Smooth muscle cell of trachea (primary cell): ENCODE measurements around the gene VPS9D1. TPM values are rescaled to one million over a fixed set of nuclear protein-coding genes. Genes with fewer than 3 reads are reported as not detected.

ENCODE experiments used
- total RNA-seq: library from RNA; depleted of rRNA; stranded (reverse); fragments of >200 nt; gene quantifications from 2 replicates; pipeline ENCODE4 v1.2.1, GENCODE V29; 2014

The VPS9D1 gene, protein sequence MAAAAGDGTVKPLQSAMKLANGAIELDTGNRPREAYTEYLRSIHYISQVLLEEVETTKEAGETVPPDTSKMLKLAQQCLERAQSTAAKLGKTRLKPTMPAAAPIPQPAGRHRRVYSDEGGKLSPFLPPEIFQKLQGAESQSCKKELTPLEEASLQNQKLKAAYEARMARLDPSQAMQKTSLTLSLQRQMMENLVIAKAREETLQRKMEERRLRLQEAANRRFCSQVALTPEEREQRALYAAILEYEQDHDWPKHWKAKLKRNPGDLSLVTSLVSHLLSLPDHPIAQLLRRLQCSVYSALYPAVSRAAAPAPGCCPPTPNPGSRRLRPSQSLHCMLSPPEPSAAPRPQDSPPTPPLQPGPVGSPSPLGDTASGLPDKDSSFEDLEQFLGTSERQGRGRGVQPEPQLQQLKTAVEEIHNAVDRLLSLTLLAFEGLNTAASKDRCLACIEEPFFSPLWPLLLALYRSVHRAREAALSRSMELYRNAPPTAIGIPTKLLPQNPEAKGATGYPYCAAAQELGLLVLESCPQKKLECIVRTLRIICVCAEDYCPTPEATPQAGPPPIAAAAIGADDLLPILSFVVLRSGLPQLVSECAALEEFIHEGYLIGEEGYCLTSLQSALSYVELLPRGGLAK
- total RNA-seq = 12.8 and 18.2 TPM in 2 replicates

DNA sequence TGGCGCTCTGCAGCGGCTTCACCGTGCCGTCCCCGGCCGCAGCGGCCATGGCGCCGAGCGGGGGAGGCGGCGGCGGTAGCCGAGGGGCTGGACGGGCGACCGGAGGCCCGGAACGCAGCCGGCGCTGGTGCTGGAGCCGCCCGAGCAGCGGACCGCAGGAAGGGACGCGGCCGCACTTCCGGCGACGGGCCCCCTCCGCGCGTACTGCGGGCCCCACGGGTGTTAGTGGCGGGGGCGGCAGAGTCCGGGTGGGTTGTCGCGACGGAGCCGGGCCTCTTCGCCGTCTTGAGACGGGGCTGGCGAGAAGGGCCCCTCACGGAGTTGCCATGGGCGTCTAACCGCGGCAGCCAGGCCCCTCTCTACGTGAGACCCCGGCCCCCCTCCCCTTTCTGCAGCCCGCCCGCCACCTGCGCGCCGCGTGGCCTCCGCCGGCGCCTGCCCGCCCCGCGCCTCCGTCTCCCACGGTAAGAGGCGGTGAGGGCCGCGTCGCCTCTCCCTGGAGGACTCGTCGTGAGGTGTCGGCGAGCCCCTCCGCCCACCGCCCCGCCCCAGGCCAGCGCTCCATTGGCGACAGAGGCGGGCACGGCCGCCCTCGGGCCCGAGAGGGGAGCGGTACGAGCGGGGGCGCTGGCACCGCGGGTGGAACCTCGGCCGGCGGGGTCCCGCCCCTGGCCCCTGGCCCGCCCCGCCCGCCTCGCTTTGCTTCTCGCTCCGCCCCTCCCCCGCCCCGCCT is at the start of gene VPS9D1, which contains the start of gene ZNF276:
TSS of gene VPS9D1 (minus strand) at position 86 of the 733 bp plus-strand sequence. CDS start at position 49, 37 bp downstream.
TSS of gene ZNF276 (plus strand) at position 725 of the 733 bp plus-strand sequence. CDS start 104 bp downstream, outside the sequence.

DNA sequence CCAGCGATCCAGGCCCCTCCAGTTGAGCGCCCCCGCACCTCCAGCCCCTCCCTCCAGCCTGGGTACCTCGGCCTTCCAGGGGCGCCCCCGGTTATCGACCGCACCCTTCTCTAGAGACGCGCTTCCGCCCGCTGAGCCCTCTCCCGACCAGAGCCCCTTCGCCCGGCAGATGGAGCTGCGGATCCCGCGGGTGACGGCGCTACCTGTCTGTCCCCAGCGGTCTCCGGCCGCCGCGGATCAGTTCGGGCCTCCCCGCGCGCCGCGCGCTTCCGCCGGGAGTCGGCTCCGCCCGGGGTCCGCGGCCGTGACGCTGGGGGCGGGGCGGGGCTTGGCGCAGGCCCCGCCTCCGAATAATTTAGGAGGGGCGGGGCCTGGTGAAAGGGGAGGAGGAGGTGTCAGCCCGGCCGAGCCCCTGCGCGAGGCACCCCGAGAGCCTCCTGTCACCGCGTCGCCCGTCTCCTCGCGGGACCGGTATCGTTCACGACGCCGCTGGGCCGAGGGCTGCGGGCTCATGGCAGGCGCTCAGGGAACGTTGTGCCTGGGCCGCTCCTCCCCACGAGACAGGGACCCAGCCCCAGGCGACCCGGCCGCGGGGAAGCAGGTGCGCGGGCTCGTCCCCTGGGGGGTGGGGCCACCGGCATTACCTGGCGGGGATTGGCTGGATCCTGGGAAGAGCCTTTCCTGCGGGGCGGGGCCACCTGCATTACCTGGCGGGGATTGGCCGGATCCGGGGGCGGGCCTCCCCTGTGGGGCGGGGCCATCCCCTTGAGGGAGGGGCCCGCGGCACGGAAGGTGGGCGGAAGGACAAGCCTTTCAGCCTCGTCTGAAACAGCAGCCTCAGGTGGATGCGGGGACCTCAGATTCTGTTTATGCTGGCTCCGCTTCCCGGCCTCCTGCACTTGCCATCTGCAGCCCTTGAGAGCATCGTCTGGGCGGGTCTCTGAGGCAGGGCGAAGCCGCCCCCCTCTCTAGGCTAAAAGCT is 19.0 kb downstream of the VPS9D1 start, which contains the start of gene SPATA2L:
TSS of gene SPATA2L (minus strand) at position 281 of the 982 bp plus-strand sequence. CDS start 473 bp downstream, outside the sequence.

DNA sequence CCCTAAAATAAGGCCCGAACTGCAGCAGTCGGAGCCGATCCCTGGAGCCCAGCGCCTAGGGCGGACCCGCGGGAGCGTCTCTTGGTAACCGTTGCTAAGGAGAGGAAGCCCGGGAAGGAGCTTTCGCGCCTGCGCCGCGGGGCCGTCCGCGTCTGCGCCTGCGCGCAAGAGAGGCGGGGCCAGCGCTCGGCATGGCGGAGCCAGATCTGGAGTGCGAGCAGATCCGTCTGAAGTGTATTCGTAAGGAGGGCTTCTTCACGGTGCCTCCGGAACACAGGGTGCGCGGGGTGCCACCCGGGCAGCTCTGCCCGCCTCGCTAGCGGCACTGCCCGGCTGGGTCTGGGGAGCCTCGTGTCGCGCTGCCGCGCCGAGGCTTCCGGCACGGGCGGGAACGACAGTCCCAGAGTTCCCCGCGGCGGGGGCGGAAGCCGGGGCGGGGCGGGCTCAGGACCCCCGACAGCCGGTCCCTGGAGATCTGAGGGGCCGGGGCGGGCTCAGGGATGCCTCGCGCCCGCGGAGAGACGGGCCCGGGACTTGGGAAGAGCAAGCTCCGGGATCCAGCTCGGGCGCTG is 34.1 kb downstream of the VPS9D1 start, which contains the start of gene CDK10:
TSS of gene CDK10 (plus strand) at position 170 of the 572 bp plus-strand sequence. CDS start at position 192, 22 bp downstream.

DNA sequence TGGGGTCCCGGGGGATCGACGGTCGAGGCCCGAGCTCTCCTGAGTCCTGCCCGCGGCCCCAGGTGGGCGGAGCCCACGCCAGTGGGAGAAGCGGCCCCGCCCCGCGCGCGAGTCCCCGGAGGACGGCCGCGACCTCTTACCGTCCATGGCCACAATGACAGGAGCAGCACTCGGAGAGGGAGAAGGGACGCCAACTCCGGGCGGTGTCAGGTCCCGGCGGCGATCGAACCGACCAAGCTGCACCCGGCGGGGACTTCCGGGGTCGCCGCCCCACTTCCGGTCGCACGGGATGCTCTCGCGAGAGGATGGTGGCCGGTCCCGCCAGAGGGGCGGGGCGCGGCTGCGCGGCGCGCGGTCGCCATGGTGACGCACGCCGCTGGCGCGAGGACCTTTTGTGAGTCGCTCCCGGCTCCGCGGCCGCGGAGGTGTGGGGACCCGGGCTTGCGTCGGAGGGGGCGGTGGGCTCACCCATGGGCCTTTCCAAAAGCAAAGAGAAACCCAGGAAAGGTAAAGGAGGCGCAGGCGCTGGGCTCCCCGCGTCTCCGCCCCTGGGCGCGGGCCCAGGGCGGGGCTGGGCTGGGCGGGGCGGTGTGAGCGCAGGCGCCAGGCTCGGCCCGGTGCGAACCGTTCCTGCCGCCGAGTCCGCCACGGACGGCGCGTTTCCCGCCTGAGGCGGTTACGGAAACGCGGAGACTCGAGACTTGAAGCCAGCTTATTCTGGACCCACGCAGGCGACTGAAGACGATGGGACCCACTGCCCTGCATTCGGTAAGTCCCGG is 63.1 kb downstream of the VPS9D1 start, which contains the start of the genes CHMP1A and SPATA33:
TSS of gene CHMP1A (minus strand) at position 267 of the 779 bp plus-strand sequence. CDS start at position 147, 120 bp downstream.
TSS of gene SPATA33 (plus strand) at position 395 of the 779 bp plus-strand sequence. CDS start at position 471, 76 bp downstream.

Other genes with a start within 250 kb of the VPS9D1 start
- 66.0 and 79.3 TPM in 2 replicates for gene ANKRD11, start 230.3 kb downstream of the VPS9D1 start, total RNA-seq
- gene SPG7, start 212.5 kb downstream of the VPS9D1 start, total RNA-seq = 139 and 154 TPM in 2 replicates
- gene RPL13, start 160.2 kb downstream of the VPS9D1 start, total RNA-seq = 2,383 and 3,310 TPM in 2 replicates
- 15.6 and 31.6 TPM in 2 replicates for gene CPNE7, start 145.1 kb downstream of the VPS9D1 start, total RNA-seq
- gene DPEP1, start 107.3 kb downstream of the VPS9D1 start, total RNA-seq = 0.33 TPM in 1 of 2 replicates, not detected in the other
- gene CHMP1A, start 63.2 kb downstream of the VPS9D1 start, total RNA-seq = 91.3 and 125 TPM in 2 replicates
- gene SPATA33, start 63.1 kb downstream of the VPS9D1 start, total RNA-seq = 2.5 and 3.6 TPM in 2 replicates
- 39.6 and 39.9 TPM in 2 replicates for gene CDK10, start 34.2 kb downstream of the VPS9D1 start, total RNA-seq
- 7.7 and 14.2 TPM in 2 replicates for gene SPATA2L, start 19.2 kb downstream of the VPS9D1 start, total RNA-seq
- 12.2 and 16.2 TPM in 2 replicates for gene ZNF276, start 639 bp upstream of the VPS9D1 start, total RNA-seq
- gene FANCA, start 95.7 kb upstream of the VPS9D1 start, total RNA-seq = 6.1 and 14.0 TPM in 2 replicates
- gene SPIRE2, start 107.6 kb upstream of the VPS9D1 start, total RNA-seq = 2.2 and 3.6 TPM in 2 replicates
- 215 and 233 TPM in 2 replicates for gene TCF25, start 152.7 kb upstream of the VPS9D1 start, total RNA-seq
- gene MC1R, start 198.0 kb upstream of the VPS9D1 start, total RNA-seq = 7.1 and 10.3 TPM in 2 replicates
- gene TUBB3, start 202.4 kb upstream of the VPS9D1 start, total RNA-seq = 559 and 710 TPM in 2 replicates
- 105 and 112 TPM in 2 replicates for gene DEF8, start 227.9 kb upstream of the VPS9D1 start, total RNA-seq